H1 (cell line): ENCODE results near the gene POLR2L. TPM values are rescaled to one million over a fixed set of nuclear protein-coding genes. Genes with fewer than 3 reads are reported as not detected.

Experiments used
- CTCF ChIA-PET: fragments of 300-600 bp; sonication (Branson Sonifier 250); formaldehyde crosslinking; loops from one replicate; lab custom pipeline; 2021; ENCODE audit not compliant: partially characterized antibody; lab: Charles Lee
- POLR2A ChIA-PET: fragments of 300-600 bp; sonication (Branson Sonifier 250); formaldehyde crosslinking; loops from one replicate; lab custom pipeline; 2021; ENCODE audit warnings: inconsistent platforms; ENCODE audit not compliant: partially characterized antibody; lab: Charles Lee
- DNase-seq, 2 experiments: peaks; one replicate each; pipeline versions ENCODE4 v3.0.0 to v3.0.0-alpha.2; 2010 to 2022; ENCODE audit warnings: low spot score in 2 of 2, low read depth in 1 of 2, mixed read lengths in 1 of 2
- FAIRE-seq: peaks from 2 replicates; lab custom pipeline; 2011; peaks lifted over from hg19 to GRCh38; lab: Jason Lieb, UNC
- H2AFZ ChIP-seq: 2 replicates; pipeline ENCODE4 v1.8.1; 2012; ENCODE audit warnings: low read length, inconsistent platforms
- H2AK5ac ChIP-seq: 2 replicates; pipeline ENCODE4 v1.6.1; 2013; ENCODE audit warnings: low read depth, low read length
- H2BK120ac ChIP-seq: replicated peaks from 2 replicates; pipeline ENCODE3; 2013; ENCODE audit warnings: low read depth, low read length, inconsistent platforms
- H2BK12ac ChIP-seq: 2 replicates; pipeline ENCODE4 v1.6.1; 2013; ENCODE audit warnings: low read depth, low read length
- H2BK15ac ChIP-seq: 2 replicates; pipeline ENCODE4 v1.6.1; 2013; ENCODE audit warnings: low read length
- H2BK20ac ChIP-seq: 2 replicates; pipeline ENCODE4 v1.6.1; 2013; ENCODE audit warnings: low read length
- H2BK5ac ChIP-seq: 2 replicates; pipeline ENCODE4 v1.6.1; 2013; ENCODE audit warnings: low read depth, low read length
- H3K14ac ChIP-seq: 2 replicates; pipeline ENCODE4 v1.6.1; 2013; ENCODE audit warnings: inconsistent platforms; ENCODE audit not compliant: insufficient read length
- H3K18ac ChIP-seq: 2 replicates; pipeline ENCODE4 v1.6.1; 2013; ENCODE audit warnings: low read length; ENCODE audit errors: extremely low read depth
- H3K23ac ChIP-seq: 2 replicates; pipeline ENCODE4 v1.6.1; 2013; ENCODE audit warnings: inconsistent platforms; ENCODE audit not compliant: insufficient read length
- H3K23me2 ChIP-seq: 2 replicates; pipeline ENCODE4 v1.6.1; 2013; ENCODE audit warnings: low read depth, low read length
- H3K27ac ChIP-seq: 2 replicates; pipeline ENCODE4 v1.6.1; 2011; ENCODE audit warnings: low read depth, low read length, inconsistent platforms
- H3K27me3 ChIP-seq, 4 experiments: replicated peaks in 1 of 4; 1 replicate in 1 of 4; 2 replicates in 3 of 4; pipeline versions ENCODE4 v1.6.1 to v1.8.1; 2011 to 2013; ENCODE audit warnings: low read length in 3 of 4, mild to moderate bottlenecking in 3 of 4, inconsistent platforms in 2 of 4, mixed read lengths in 2 of 4, moderate library complexity in 1 of 4; ENCODE audit not compliant: control insufficient read depth in 3 of 4, insufficient read depth in 3 of 4; ENCODE audit errors: extremely low read depth in 1 of 4
- H3K36me3 ChIP-seq, 4 experiments: 2 replicates each; pipeline versions ENCODE4 v1.6.1 to v1.8.1; 2011 to 2013; ENCODE audit warnings: mild to moderate bottlenecking in 4 of 4, low read length in 3 of 4, moderate library complexity in 2 of 4, control low read depth in 1 of 4, inconsistent platforms in 1 of 4; ENCODE audit not compliant: insufficient read depth in 4 of 4, control insufficient read depth in 2 of 4
- H3K4ac ChIP-seq: replicated peaks from 2 replicates; pipeline ENCODE3; 2013; ENCODE audit warnings: low read length, low read depth, mixed read lengths, inconsistent platforms; ENCODE audit not compliant: insufficient read length
- H3K4me1 ChIP-seq, 4 experiments: replicated peaks in 1 of 4; 1 replicate in 1 of 4; 2 replicates in 3 of 4; pipeline versions ENCODE4 v1.6.1 to v1.8.1; 2011 to 2013; ENCODE audit warnings: low read length in 3 of 4, inconsistent platforms in 2 of 4, mixed read lengths in 1 of 4; ENCODE audit not compliant: insufficient read depth in 4 of 4, control insufficient read depth in 3 of 4
- H3K4me2 ChIP-seq, 2 experiments: 2 replicates each; pipeline versions ENCODE4 v1.6.1 to v1.8.1; 2011 to 2013; ENCODE audit warnings: low read depth in 2 of 2, low read length in 2 of 2, control low read depth in 1 of 2, inconsistent platforms in 1 of 2, mild to moderate bottlenecking in 1 of 2; ENCODE audit not compliant: insufficient read depth in 1 of 2
- H3K4me3 ChIP-seq, 4 experiments: fragments of 200-600, 300-600 bp in 1 of 4; sonication (generic), shearing (Covaris generic), sonication (Bioruptor Twin) in 1 of 4; 2 replicates each; pipeline versions ENCODE4 v1.5.1 to v1.8.1; 2011 to 2016; ENCODE audit warnings: low read length in 4 of 4, low read depth in 3 of 4, control low read depth in 2 of 4, inconsistent platforms in 2 of 4, mild to moderate bottlenecking in 2 of 4, mixed read lengths in 1 of 4, moderate library complexity in 1 of 4; ENCODE audit not compliant: insufficient read depth in 2 of 4; ENCODE audit errors: extremely low read depth in 1 of 4
- H3K56ac ChIP-seq: replicated peaks from 2 replicates; pipeline ENCODE3; 2013; ENCODE audit warnings: low read depth, mild to moderate bottlenecking, mixed read lengths, low read length, inconsistent platforms; ENCODE audit not compliant: insufficient read length
- H3K79me1 ChIP-seq: 2 replicates; pipeline ENCODE4 v1.6.1; 2013; ENCODE audit warnings: low read depth, low read length, control low read depth
- H3K79me2 ChIP-seq, 2 experiments: 2 replicates each; pipeline versions ENCODE4 v1.6.1 to v1.8.1; 2012 to 2013; ENCODE audit warnings: low read length in 2 of 2, mild to moderate bottlenecking in 2 of 2, inconsistent platforms in 1 of 2; ENCODE audit not compliant: insufficient read depth in 2 of 2, control insufficient read depth in 1 of 2
- H3K9ac ChIP-seq, 4 experiments: replicated peaks in 1 of 4; 1 replicate in 1 of 4; 2 replicates in 3 of 4; pipeline versions ENCODE4 v1.6.1 to v1.8.1; 2011 to 2013; ENCODE audit warnings: low read depth in 3 of 4, low read length in 3 of 4, control low read depth in 2 of 4, mild to moderate bottlenecking in 2 of 4, moderate library complexity in 2 of 4, inconsistent platforms in 1 of 4; ENCODE audit errors: extremely low read depth in 1 of 4
- H3K9me3 ChIP-seq, 2 experiments: 2 replicates each; pipeline versions ENCODE4 v1.6.1 to v1.8.1; 2012 to 2013; ENCODE audit warnings: mild to moderate bottlenecking in 2 of 2, moderate library complexity in 2 of 2, control low read depth in 1 of 2, inconsistent platforms in 1 of 2, low read depth in 1 of 2, low read length in 1 of 2, mixed read lengths in 1 of 2; ENCODE audit not compliant: insufficient read depth in 2 of 2
- H4K20me1 ChIP-seq, 2 experiments: replicated peaks in 1 of 2; 2 replicates each; pipeline versions ENCODE3 to v1.8.1; 2011 to 2013; ENCODE audit warnings: inconsistent platforms in 2 of 2, low read length in 2 of 2, mild to moderate bottlenecking in 1 of 2; ENCODE audit not compliant: insufficient read depth in 2 of 2, control insufficient read depth in 1 of 2
- H4K5ac ChIP-seq: 2 replicates; pipeline ENCODE4 v1.6.1; 2013; ENCODE audit warnings: low read length, low read depth, mixed read lengths, inconsistent platforms; ENCODE audit not compliant: insufficient read length
- H4K8ac ChIP-seq: 2 replicates; pipeline ENCODE4 v1.8.0; 2013; ENCODE audit warnings: mild to moderate bottlenecking, moderate library complexity, low read length, inconsistent platforms; ENCODE audit not compliant: insufficient read depth; ENCODE audit errors: extremely low read depth
- H4K91ac ChIP-seq: replicated peaks from 2 replicates; pipeline ENCODE3; 2013; ENCODE audit warnings: low read length, mixed read lengths, inconsistent platforms; ENCODE audit not compliant: insufficient read length
- JUN ChIP-seq: IDR thresholded peaks from 2 replicates; pipeline ENCODE4 v1.6.1; 2011; ENCODE audit warnings: low read depth, mild to moderate bottlenecking, improper control_type of control experiment, low read length
- KDM4A ChIP-seq: IDR thresholded peaks from one replicate; pipeline ENCODE4 v1.7.1; 2012; ENCODE audit warnings: low read depth, mild to moderate bottlenecking, moderate library complexity, low read length, inconsistent platforms; ENCODE audit not compliant: severe bottlenecking
- USF2 ChIP-seq: IDR thresholded peaks from 2 replicates; pipeline ENCODE4 v1.6.1; 2011; ENCODE audit warnings: low read length, improper control_type of control experiment
- WGBS, 2 experiments: shearing (Covaris generic) in 1 of 2; methylation state at CpG; one replicate each; pipeline versions ENCODE4 v1.1.6 to v1.1.7; 2013 to 2015; ENCODE audit warnings: low lambda C conversion rate in 2 of 2, mixed read lengths in 2 of 2, inconsistent platforms in 1 of 2, low coverage in 1 of 2, missing lambda C conversion rate in 1 of 2; ENCODE audit not compliant: insufficient replicate concordance in 2 of 2, insufficient coverage in 1 of 2, insufficient read length in 1 of 2; ENCODE audit errors: extremely low coverage in 1 of 2, missing lambda C conversion rate in 1 of 2; 5-methylcytosine and 5-hydroxymethylcytosine counted together
- polyA plus RNA-seq, 7 experiments: library from polyadenylated mRNA; depleted of rRNA in 3 of 7; stranded (reverse) in 5 of 7; unstranded in 2 of 7; fragments of >200 nt in 5 of 7; fragments of 200-250 nt in 2 of 7; gene quantifications; 1 replicate in 5 of 7; 2 replicates in 1 of 7; 4 replicates in 1 of 7; pipeline versions ENCODE4 v1.2.1 to v1.2.3, GENCODE V29; 2011 to 2013; ENCODE audit warnings: missing spikeins in 2 of 7, mixed read lengths in 2 of 7
- total RNA-seq: library from RNA; stranded (reverse); fragmentation: NEBNext Ultra II Directional; extraction: Animal tissue kit (Norgen Biotek cat#: 25700); gene quantifications from 2 replicates; pipeline ENCODE4 v1.2.1, GENCODE V29; 2021

Gene POLR2L
- total and polyA plus RNA-seq, 2 of the 8 experiments (the other 6 are each of a cell fraction or from before 2014, with no cell fraction given) = 140 to 151 TPM

- Histone ChIP-seq H2AK5ac (no peak overlapping the region), H3K9ac (no peak overlapping the region), H3K14ac (no peak overlapping the region), H4K91ac (no peak overlapping the region), H3K36me3 (no peaks in the 10 kb centered on the region), H2BK12ac (peak overlapping the region; percentile 10; the same call in 1 of the 2 replicates), H2BK15ac (peak overlapping the region; percentile 23; the same call in 1 of the 2 replicates), H2BK20ac (no peak overlapping the region), H3K9me3 (no peaks in the 10 kb centered on the region), H3K4ac (no peak overlapping the region), H2BK5ac (no peak overlapping the region), H2BK120ac (no peak overlapping the region), H3K23ac (no peak overlapping the region), H3K79me1 (no peaks in the 10 kb centered on the region; the same call in 1 of the 2 replicates), H3K4me3 (peak overlapping the region in 3 of 4 experiments; percentile 14 to 74 (median 45); a peak in 4 of 8 replicates), H4K20me1 (peaks cover 2 to 11% of the 10 kb centered on the region in 2 experiments), H3K23me2 (peaks cover 34% of the 10 kb centered on the region), H3K27ac (no peak overlapping the region), H3K4me1 (peaks cover 0 to 54% (median 46%) of the 10 kb centered on the region in 4 experiments; a peak in 6 of 7 replicates), H3K4me2 (peak overlapping the region; percentile 84 to 98), H4K8ac (no peak overlapping the region), H3K79me2 (no peaks in the 10 kb centered on the region; a peak in 1 of 4 replicates), H2AFZ (no peak overlapping the region), H3K27me3 (peaks cover 6 to 41% (median 31%) of the 10 kb centered on the region in 4 experiments), H3K18ac (no peak overlapping the region; the same call in 1 of the 2 replicates), H4K5ac (no peak overlapping the region), H3K56ac (no peak overlapping the region)
- 57% methylated on average over 28 of the region's 31 CpGs; no CpG with 5 or more reads in 1 of the 2 experiments for WGBS, 2 experiments
- CTCF ChIA-PET = interaction anchor here (0.6 to 2.9 kb wide), 10 partner anchors 10 to 90 kb away, joined by 3 to 18 read pairs (median 4); partner anchors contain the start of genes PNPLA2, POLR2L and TSPAN4
- POLR2A ChIA-PET = interaction anchor here (1.0 to 53.0 kb wide), 8 partner anchors 1 to 89 kb away, joined by 3 to 1917 read pairs (median 4); partner anchors contain the start of genes CD151, CEND1, CRACR2B and PIDD1
- FAIRE-seq (no peak), DNase-seq (no peak)
- TF ChIP-seq USF2 = no peak
- TF ChIP-seq JUN = no peak
- no peak for TF ChIP-seq KDM4A
These were observed 11.0 kb downstream of the POLR2L start for GRCh38 chr11:831118-831864.
